ENCODE results near the gene DSTN.

The DSTN gene

DNA sequence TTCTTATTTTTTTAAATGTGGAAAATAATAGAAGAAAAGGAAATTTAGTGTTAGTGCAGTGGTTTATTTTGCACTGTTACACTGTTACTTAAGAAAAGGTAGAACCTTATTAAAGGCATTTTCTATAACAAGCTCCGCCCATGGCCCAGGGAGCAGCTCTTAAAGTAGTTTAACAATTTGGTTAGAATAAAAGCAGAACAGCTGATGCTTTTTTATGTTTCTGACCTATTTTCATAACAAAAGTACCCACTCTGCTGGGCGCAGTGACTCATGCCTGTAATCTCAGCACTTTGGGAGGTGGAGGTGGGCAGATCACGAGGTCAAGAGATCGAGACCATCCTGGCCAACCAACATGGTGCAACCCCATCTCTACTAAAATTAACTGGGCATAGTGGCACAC lies 32.6 kb downstream of the DSTN start:
- no peak overlapping the region for H3K27ac ChIP-seq
- TF ChIP-seq ZFX (IDR thresholded peaks at IDR 0.05): no peak

DNA sequence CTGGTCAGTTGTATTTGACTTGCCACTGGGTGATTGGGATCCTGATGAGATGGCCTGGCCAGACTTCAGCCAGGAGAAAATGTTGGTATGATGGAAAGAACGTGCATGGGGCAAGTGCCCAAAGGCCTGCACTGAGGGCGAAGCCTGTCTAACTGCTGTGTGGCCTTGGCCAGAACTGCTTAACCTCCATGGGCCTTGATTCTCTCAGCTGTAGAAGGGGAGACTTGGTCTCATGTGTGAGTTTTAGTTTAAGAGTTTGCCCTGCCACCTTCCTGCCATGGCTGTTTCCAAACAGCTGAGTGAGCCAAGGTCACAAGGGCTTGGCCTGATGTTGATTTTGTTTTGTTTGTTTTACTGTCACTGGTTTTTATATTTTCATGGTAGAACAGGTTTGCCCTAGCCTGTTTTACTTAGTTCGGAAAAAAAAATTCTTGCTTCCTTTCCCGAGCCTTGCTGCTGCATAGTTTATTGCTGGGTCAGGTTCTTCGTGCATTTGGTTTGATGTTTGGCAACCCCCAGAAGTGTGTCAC lies 35.3 kb downstream of the DSTN start:
- H3K27ac ChIP-seq: peak overlapping the region; percentile 90
- TF ChIP-seq, protein P1, sequence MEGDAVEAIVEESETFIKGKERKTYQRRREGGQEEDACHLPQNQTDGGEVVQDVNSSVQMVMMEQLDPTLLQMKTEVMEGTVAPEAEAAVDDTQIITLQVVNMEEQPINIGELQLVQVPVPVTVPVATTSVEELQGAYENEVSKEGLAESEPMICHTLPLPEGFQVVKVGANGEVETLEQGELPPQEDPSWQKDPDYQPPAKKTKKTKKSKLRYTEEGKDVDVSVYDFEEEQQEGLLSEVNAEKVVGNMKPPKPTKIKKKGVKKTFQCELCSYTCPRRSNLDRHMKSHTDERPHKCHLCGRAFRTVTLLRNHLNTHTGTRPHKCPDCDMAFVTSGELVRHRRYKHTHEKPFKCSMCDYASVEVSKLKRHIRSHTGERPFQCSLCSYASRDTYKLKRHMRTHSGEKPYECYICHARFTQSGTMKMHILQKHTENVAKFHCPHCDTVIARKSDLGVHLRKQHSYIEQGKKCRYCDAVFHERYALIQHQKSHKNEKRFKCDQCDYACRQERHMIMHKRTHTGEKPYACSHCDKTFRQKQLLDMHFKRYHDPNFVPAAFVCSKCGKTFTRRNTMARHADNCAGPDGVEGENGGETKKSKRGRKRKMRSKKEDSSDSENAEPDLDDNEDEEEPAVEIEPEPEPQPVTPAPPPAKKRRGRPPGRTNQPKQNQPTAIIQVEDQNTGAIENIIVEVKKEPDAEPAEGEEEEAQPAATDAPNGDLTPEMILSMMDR (conservative IDR thresholded peaks at IDR 0.05): no peak
- TF ChIP-seq ZFX (IDR thresholded peaks at IDR 0.05): no peak

DNA sequence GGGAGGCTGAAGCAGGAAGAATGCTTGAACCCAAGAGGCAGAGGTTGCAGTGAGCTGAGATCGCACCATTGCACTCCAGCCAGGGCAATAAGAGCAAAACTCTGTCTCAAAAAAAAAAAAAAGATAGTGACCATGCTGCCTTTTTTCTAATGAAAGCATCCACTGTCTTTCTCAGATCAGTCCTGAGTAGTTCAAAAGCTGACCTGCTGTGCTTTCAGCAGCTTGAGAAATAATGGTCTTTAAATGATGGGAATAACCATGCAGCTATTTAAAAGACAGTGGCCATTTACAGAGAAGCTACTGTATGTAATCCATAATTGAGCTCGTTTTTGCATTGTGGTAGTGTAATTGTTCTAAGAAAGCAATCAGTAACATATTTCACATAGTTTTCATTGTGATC lies 36.1 kb downstream of the DSTN start:
- peak overlapping the region; percentile 90 for H3K27ac ChIP-seq

DNA sequence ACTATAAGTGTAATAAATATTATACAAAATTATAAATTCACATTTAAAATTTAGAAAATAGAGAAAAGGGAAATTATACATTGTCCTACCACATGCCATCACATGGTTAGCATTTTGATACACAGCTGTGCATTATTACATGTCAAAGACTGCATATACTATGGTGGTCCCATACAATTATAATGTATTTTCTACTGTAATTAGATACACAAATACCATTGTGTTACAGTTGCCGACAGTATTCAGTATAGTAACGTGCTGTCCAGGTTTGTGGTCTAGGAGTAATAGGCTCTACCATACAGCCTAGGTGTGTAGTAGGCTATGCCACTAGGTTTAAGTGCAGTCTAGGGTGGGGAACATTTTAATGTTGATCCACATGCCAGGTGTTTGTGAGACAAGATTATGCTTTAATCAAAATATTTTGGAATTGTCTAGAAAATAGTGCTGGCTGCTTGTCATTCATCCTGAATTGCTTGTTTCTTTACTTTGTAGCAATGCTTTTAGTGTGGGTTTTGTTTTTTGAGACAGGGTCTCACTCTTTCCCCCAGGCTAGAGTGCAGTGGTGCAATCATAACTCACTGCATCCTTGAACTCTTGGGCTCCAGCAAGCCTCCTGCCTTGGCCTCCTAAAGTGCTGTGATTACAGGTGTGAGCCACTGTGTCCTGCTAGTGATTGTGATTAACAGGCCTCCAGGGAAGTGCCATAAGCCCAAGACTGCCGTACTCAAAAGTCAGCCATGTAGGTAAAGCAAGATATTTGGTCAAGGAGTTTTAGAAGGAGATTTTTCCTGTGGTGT lies 39.0 kb downstream of the DSTN start:
- TF ChIP-seq, protein P1 (conservative IDR thresholded peaks at IDR 0.05): no peak
- no peak for TF ChIP-seq ZFX (IDR thresholded peaks at IDR 0.05)
- H3K27ac ChIP-seq: no peak overlapping the region

More for the DNA sequence above, 36.1 kb downstream of the DSTN start:
- TF ChIP-seq ZFX (IDR thresholded peaks at IDR 0.05): no peak
- TF ChIP-seq, protein P1 (conservative IDR thresholded peaks at IDR 0.05): no peak

DNA sequence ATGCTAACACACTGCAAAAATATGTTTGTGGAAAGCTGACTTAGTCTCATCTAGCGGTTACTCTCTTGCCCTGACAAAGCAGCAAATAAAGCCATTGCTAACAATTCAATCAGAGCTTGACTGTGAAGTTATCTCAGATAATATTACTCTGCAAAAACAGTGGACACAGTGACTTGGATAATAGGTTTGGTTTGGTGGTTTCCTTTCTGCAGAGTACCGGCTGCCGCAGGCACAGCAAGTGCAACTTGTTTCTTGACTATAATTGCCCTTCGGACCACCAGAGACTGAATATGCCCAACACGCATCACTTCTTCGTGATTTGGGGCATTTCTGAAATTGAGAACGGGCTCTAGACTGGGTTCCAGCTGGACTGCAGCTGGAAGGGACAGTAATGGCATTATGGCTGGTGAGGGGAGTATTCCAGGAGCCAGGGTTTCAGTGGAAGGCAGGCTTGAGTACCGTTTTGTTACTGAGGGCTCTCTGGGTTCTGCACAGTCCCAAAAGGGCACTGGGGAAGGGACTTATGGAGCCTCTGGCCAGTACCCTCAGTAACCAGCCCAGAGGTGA lies 40.0 kb downstream of the DSTN start:
- H3K27ac ChIP-seq: no peak overlapping the region

DNA sequence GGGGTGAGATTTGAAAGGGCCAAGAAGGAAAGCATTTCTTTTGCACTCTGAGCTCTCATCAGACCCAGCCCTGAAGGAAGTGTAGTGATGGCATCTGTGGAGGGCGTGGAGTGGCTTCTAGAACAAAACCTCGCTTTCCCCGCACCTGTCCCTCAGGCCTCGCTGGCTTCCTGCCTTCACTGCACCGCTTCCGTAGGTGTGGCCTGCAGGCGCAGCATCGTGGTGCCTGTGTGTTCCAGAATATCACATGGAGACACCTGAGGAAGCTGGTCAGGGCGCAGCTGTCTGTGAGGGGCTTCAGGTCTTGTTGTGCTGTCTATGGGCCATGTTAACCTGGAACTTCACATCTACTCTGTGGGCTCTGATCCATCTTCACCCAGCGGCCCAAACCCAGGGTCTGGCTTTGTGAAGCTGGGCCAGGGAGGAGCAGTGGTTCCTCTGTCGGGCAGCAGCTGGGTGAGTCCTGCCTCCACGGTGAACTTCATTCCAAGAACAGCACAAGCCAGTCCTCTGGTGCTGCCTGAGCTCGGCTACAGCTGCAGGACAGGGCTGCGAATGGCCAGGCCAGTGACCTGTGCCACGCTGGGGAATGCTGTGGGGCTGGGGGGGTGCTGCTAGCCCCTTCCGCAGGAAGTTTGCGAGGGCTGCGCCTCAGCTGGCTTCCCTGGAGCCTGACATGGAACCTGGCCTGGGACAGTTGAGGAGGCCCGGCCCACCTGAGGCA lies 40.9 kb downstream of the DSTN start:
- TF ChIP-seq ZFX (IDR thresholded peaks at IDR 0.05): no peak
- TF ChIP-seq, protein P1 (conservative IDR thresholded peaks at IDR 0.05): no peak
- H3K27ac ChIP-seq: no peak overlapping the region

More for the DNA sequence above, 40.0 kb downstream of the DSTN start:
- TF ChIP-seq, protein P1 (conservative IDR thresholded peaks at IDR 0.05): no peak
- no peak for TF ChIP-seq ZFX (IDR thresholded peaks at IDR 0.05)

DNA sequence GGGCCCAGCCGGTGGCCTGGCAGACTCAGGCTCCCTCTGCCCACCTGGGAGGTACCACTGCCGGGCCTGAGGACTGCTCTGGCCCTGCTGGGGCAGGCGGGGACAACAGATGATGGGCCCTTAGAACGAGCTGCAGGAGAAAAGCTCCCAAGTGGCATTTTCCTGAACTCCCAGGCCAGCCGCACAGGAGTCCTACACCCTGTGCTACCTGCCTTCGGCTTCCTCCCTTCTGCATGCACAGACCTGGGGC lies 41.3 kb downstream of the DSTN start:
- TF ChIP-seq, protein P1 (conservative IDR thresholded peaks at IDR 0.05): no peak
- no peak for TF ChIP-seq ZFX (IDR thresholded peaks at IDR 0.05)
- no peak overlapping the region for H3K27ac ChIP-seq
